HL-60 (cell line): Measurements from ENCODE around the gene TNIK.

Experiments used
- CTCF ChIP-seq: IDR thresholded peaks from one replicate; pipeline ENCODE4 v1.5.1; 2011; ENCODE audit warnings: low read length, control low read depth, inconsistent platforms; ENCODE audit not compliant: insufficient read depth
- GABPA ChIP-seq: IDR thresholded peaks from 2 replicates; pipeline ENCODE4 v1.6.1; 2012; ENCODE audit warnings: low read depth
- POLR2AphosphoS5 ChIP-seq: IDR thresholded peaks from 2 replicates; pipeline ENCODE4 v1.6.1; 2012; ENCODE audit warnings: low read depth
- SPI1 ChIP-seq: IDR thresholded peaks from 2 replicates; pipeline ENCODE4 v1.6.1; 2012; ENCODE audit warnings: low read depth, mild to moderate bottlenecking, borderline replicate concordance
- TF ChIP-seq, protein P1 (sequence below): IDR thresholded peaks from 2 replicates; pipeline ENCODE4 v1.6.1; 2012; ENCODE audit warnings: low read depth; ENCODE audit not compliant: insufficient replicate concordance

GRCh38 chr3:171430530-171430929 is 29.7 kb downstream of the TNIK start:
- TF ChIP-seq CTCF (no peak), POLR2AphosphoS5 (no peak), SPI1 (no peak), GABPA (no peak)
- TF ChIP-seq, protein P1, sequence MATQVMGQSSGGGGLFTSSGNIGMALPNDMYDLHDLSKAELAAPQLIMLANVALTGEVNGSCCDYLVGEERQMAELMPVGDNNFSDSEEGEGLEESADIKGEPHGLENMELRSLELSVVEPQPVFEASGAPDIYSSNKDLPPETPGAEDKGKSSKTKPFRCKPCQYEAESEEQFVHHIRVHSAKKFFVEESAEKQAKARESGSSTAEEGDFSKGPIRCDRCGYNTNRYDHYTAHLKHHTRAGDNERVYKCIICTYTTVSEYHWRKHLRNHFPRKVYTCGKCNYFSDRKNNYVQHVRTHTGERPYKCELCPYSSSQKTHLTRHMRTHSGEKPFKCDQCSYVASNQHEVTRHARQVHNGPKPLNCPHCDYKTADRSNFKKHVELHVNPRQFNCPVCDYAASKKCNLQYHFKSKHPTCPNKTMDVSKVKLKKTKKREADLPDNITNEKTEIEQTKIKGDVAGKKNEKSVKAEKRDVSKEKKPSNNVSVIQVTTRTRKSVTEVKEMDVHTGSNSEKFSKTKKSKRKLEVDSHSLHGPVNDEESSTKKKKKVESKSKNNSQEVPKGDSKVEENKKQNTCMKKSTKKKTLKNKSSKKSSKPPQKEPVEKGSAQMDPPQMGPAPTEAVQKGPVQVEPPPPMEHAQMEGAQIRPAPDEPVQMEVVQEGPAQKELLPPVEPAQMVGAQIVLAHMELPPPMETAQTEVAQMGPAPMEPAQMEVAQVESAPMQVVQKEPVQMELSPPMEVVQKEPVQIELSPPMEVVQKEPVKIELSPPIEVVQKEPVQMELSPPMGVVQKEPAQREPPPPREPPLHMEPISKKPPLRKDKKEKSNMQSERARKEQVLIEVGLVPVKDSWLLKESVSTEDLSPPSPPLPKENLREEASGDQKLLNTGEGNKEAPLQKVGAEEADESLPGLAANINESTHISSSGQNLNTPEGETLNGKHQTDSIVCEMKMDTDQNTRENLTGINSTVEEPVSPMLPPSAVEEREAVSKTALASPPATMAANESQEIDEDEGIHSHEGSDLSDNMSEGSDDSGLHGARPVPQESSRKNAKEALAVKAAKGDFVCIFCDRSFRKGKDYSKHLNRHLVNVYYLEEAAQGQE: no peak
